Keratinocyte (primary cell): Measurements from ENCODE around the gene PCSK6. TPM values are rescaled to one million over a fixed set of nuclear protein-coding genes. Genes with fewer than 3 reads are reported as not detected.

Source experiments
- DNase-seq: peaks from one replicate; pipeline ENCODE4 v3.0.0-alpha.2; 2011; ENCODE audit warnings: low read depth, missing footprints, low spot score
- FAIRE-seq: peaks from 2 replicates; lab custom pipeline; 2011; peaks lifted over from hg19 to GRCh38; lab: Jason Lieb, UNC
- H2AFZ ChIP-seq: 2 replicates; pipeline ENCODE4 v1.6.0; 2012; ENCODE audit warnings: low read length, control low read depth, inconsistent platforms; ENCODE audit not compliant: control insufficient read depth
- H3K27ac ChIP-seq: 2 replicates; pipeline ENCODE4 v1.5.1; 2011; ENCODE audit warnings: low read length; ENCODE audit not compliant: control insufficient read depth, insufficient read depth
- H3K27me3 ChIP-seq: 3 replicates; pipeline ENCODE4 v1.6.0; 2011; ENCODE audit warnings: low read length; ENCODE audit not compliant: control insufficient read depth, insufficient read depth; ENCODE audit errors: extremely low read depth
- H3K36me3 ChIP-seq, 2 experiments: 2 replicates in 1 of 2; 3 replicates in 1 of 2; pipeline ENCODE4 v1.5.1; 2011; ENCODE audit warnings: low read length in 2 of 2, mild to moderate bottlenecking in 1 of 2; ENCODE audit not compliant: control insufficient read depth in 2 of 2, insufficient read depth in 2 of 2; ENCODE audit errors: extremely low read depth in 1 of 2
- H3K4me1 ChIP-seq: 3 replicates; pipeline ENCODE4 v1.5.1; 2011; ENCODE audit warnings: low read length; ENCODE audit not compliant: control insufficient read depth, insufficient read depth; ENCODE audit errors: extremely low read depth
- H3K4me2 ChIP-seq: 3 replicates; pipeline ENCODE4 v1.6.0; 2011; ENCODE audit warnings: low read depth, low read length; ENCODE audit not compliant: control insufficient read depth, insufficient read depth; ENCODE audit errors: extremely low read depth
- H3K4me3 ChIP-seq, 3 experiments: fragments of 200-600 bp in 1 of 3; sonication (generic) in 1 of 3; 2 replicates in 2 of 3; 3 replicates in 1 of 3; pipeline ENCODE4 v1.5.1; 2011 to 2016; ENCODE audit warnings: low read length in 3 of 3, mild to moderate bottlenecking in 3 of 3, control low read depth in 2 of 3, inconsistent platforms in 1 of 3, low read depth in 1 of 3, mixed read lengths in 1 of 3, mixed run types in 1 of 3, moderate library complexity in 1 of 3; ENCODE audit not compliant: control insufficient read depth in 2 of 3, insufficient read depth in 2 of 3; ENCODE audit errors: extremely low read depth in 1 of 3
- H3K79me2 ChIP-seq: 2 replicates; pipeline ENCODE4 v1.6.0; 2012; ENCODE audit warnings: low read length; ENCODE audit not compliant: control insufficient read depth, insufficient read depth
- H3K9ac ChIP-seq: 3 replicates; pipeline ENCODE4 v1.6.0; 2011; ENCODE audit warnings: low read length; ENCODE audit not compliant: control insufficient read depth, insufficient read depth; ENCODE audit errors: extremely low read depth
- H3K9me1 ChIP-seq: 3 replicates; pipeline ENCODE4 v1.6.0; 2011; ENCODE audit warnings: low read length; ENCODE audit not compliant: control insufficient read depth, insufficient read depth; ENCODE audit errors: extremely low read depth
- H3K9me3 ChIP-seq: 2 replicates; pipeline ENCODE4 v1.5.1; 2012; ENCODE audit warnings: low read depth, low read length; ENCODE audit not compliant: control insufficient read depth
- H4K20me1 ChIP-seq: 3 replicates; pipeline ENCODE4 v1.6.0; 2011; ENCODE audit warnings: low read length; ENCODE audit not compliant: control insufficient read depth, insufficient read depth; ENCODE audit errors: extremely low read depth
- EZH2 ChIP-seq: IDR thresholded peaks from one replicate; pipeline ENCODE4 v1.6.1; 2012; ENCODE audit warnings: inconsistent platforms, mild to moderate bottlenecking, low read length, moderate library complexity
- dilution Hi-C: fragments of 300-500 bp; cut with MboI; formaldehyde crosslinking; loops from one replicate; pipeline ENCODE4 v1.7.0; 2020; ENCODE audit warnings: low sequenced_read_pairs; ENCODE audit not compliant: extremely low pct_ligation_motif_present
- polyA plus RNA-seq, 5 experiments: library from polyadenylated mRNA; depleted of rRNA in 3 of 5; stranded (reverse) in 3 of 5; stranded (forward) in 1 of 5; unstranded in 1 of 5; fragments of >200 nt; gene quantifications; 1 replicate in 1 of 5; 2 replicates in 3 of 5; 3 replicates in 1 of 5; pipeline versions ENCODE4 v1.2.1 to v1.2.3, GENCODE V29; 2011 to 2012; ENCODE audit warnings: missing spikeins in 2 of 5, low read depth in 1 of 5, low replicate concordance in 1 of 5
- TF ChIP-seq, protein P1 (sequence below), 3 experiments: IDR thresholded peaks in 1 of 3; conservative IDR thresholded peaks in 1 of 3; optimal IDR thresholded peaks in 1 of 3; 2 replicates in 2 of 3; 3 replicates in 1 of 3; pipeline versions ENCODE3 to v1.5.1; 2011; ENCODE audit warnings: low read length in 3 of 3, mild to moderate bottlenecking in 3 of 3, moderate library complexity in 2 of 3, control low read depth in 1 of 3, inconsistent platforms in 1 of 3; ENCODE audit not compliant: insufficient read depth in 2 of 3; ENCODE audit errors: extremely low read depth in 1 of 3

PCSK6 gene
- polyA plus RNA-seq, 1 donor (not counting 4 experiments of a cell fraction or from before 2014, with no cell fraction given) = 3.1 TPM

DNA sequence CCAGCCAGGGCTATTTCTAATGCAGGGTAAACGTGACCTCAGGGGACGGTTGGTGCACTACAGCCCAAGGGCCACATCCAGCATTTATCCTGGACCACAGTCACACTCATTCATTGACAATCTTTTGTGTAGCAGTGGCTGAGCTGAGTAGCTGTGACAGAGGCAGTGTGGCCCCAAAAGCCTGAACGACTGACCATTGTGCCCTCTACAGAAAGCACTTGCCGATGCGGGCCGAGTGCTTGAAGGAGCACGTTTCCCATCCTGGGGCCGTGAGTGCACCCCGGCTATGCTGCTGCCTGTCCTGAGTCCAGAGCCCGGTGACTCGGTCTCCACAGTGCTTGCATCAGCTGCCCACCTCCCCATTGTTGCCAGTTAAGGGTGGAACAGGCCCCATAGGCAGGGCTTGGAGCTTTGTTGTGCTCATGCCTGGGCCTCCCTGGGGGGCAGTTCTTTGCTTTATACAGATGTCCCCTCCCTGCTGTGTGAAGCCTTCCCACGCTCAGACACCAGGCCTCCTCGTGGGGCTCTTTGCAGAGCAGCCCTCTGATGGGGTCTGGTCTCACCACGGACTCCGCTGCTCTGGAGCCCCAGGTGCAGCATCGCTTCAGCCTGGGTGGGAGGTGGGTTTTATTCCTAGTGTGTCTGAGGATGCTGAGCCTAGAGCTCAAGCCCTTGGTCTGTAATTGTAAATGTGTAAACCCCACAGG is 181.5 kb downstream of the PCSK6 start:
- DNase-seq (no peak), FAIRE-seq (no peak)
- H3K9me1 ChIP-seq = no peaks in the 10 kb centered on the region
- no peak overlapping the region for H2AFZ ChIP-seq
- no peak overlapping the region for H3K4me3 ChIP-seq
- H3K4me2 ChIP-seq = no peak overlapping the region
- H3K36me3 ChIP-seq = no peaks in the 10 kb centered on the region
- H3K9ac ChIP-seq = no peak overlapping the region
- no peaks in the 10 kb centered on the region for H3K4me1 ChIP-seq
- H3K27ac ChIP-seq = no peak overlapping the region
- H3K27me3 ChIP-seq = no peaks in the 10 kb centered on the region
- no peaks in the 10 kb centered on the region for H3K9me3 ChIP-seq
- TF ChIP-seq, protein P1, sequence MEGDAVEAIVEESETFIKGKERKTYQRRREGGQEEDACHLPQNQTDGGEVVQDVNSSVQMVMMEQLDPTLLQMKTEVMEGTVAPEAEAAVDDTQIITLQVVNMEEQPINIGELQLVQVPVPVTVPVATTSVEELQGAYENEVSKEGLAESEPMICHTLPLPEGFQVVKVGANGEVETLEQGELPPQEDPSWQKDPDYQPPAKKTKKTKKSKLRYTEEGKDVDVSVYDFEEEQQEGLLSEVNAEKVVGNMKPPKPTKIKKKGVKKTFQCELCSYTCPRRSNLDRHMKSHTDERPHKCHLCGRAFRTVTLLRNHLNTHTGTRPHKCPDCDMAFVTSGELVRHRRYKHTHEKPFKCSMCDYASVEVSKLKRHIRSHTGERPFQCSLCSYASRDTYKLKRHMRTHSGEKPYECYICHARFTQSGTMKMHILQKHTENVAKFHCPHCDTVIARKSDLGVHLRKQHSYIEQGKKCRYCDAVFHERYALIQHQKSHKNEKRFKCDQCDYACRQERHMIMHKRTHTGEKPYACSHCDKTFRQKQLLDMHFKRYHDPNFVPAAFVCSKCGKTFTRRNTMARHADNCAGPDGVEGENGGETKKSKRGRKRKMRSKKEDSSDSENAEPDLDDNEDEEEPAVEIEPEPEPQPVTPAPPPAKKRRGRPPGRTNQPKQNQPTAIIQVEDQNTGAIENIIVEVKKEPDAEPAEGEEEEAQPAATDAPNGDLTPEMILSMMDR (optimal IDR thresholded peaks at IDR 0.05 in 1 of 3, IDR thresholded peaks at IDR 0.05 in 1 of 3, conservative IDR thresholded peaks at IDR 0.05 in 1 of 3; ENCODE audit: extremely low read depth in 1 of 3, insufficient read depth in 2 of 3, low read length in 3 of 3) = no peak
- TF ChIP-seq EZH2 = no peak
- H3K79me2 ChIP-seq = no peaks in the 10 kb centered on the region
- dilution Hi-C loops = no loop called here
- H4K20me1 ChIP-seq = no peaks in the 10 kb centered on the region

DNA sequence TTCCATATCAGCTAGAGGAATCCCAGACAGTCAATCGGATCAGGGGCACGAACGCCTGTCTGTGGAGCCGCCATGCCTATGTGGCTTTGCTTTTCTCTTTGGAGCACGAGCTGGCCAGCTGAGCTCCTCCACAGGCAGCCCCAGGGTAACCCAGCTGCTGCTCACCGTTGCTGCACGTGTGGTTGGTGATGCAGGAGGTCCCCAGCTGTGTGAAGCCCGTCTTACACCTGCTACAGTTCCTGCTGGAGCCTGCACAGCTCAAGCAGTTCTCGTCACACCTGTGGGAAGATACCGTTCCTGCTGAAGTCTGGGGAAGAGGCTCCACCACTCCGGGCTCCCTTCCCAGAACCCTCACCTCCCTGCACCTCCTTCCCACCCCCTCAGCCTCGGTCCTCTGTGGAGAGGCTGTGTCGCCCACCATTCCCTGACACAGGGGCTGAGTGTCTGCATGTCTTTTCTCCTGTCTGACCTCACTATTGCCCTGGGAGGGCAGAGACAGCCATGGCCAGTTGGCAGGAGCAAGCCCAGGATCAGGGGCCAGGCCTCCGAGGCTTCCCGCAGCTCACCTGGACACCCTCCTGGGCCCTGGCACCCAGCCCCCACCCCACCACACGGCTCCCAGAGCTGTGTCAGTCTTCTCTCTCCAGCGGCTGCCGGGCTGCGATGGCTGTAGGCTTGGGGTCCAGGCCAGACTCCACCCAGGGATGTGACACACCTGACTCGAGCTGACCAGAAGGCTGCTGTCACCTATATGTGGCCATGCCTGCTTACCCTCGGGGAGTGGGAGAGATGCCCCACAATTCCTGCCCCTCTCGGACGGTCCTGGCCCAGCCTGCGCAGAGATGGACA is 182.2 kb downstream of the PCSK6 start:
- DNase-seq (no peak), FAIRE-seq (no peak)
- Histone ChIP-seq H2AFZ (no peak overlapping the region), H3K9me1 (no peaks in the 10 kb centered on the region), H3K4me2 (no peak overlapping the region), H3K9ac (no peak overlapping the region), H3K27me3 (no peaks in the 10 kb centered on the region), H4K20me1 (no peaks in the 10 kb centered on the region), H3K4me3 (no peak overlapping the region), H3K79me2 (no peaks in the 10 kb centered on the region), H3K27ac (no peak overlapping the region), H3K36me3 (no peaks in the 10 kb centered on the region), H3K9me3 (no peaks in the 10 kb centered on the region), H3K4me1 (no peaks in the 10 kb centered on the region)
- no peak for TF ChIP-seq EZH2
- TF ChIP-seq, protein P1 (optimal IDR thresholded peaks at IDR 0.05 in 1 of 3, IDR thresholded peaks at IDR 0.05 in 1 of 3, conservative IDR thresholded peaks at IDR 0.05 in 1 of 3; ENCODE audit: extremely low read depth in 1 of 3, insufficient read depth in 2 of 3, low read length in 3 of 3) = no peak
- dilution Hi-C loops = no loop called here
